AG04450 (cell line): ENCODE data around the gene NUP153. TPM values are rescaled to one million over a fixed set of nuclear protein-coding genes. Genes with fewer than 3 reads are reported as not detected.

Experiments
- CTCF ChIA-PET: fragments of 300-600, 350-600 bp; formaldehyde crosslinking; extraction: SDS; loops from one replicate; lab custom pipeline; 2022; ENCODE audit warnings: antibody characterized with exemption, inconsistent platforms; lab: Charles Lee
- POLR2A ChIA-PET: fragments of 350-600 bp; formaldehyde crosslinking; extraction: SDS; loops from one replicate; lab custom pipeline; 2021; ENCODE audit warnings: antibody characterized with exemption, inconsistent platforms; lab: Yijun Ruan, JAX
- DNase-seq: peaks from one replicate; pipeline ENCODE4 v3.0.0-alpha.2; 2011; ENCODE audit warnings: low read depth, low spot score
- H3K27ac ChIP-seq: one replicate; pipeline ENCODE4 v1.5.1; 2012; ENCODE audit warnings: low read depth, low read length, control low read depth
- H3K27me3 ChIP-seq: one replicate; pipeline ENCODE4 v1.6.0; 2012; ENCODE audit warnings: low read length; ENCODE audit not compliant: control insufficient read depth, insufficient read depth
- H3K4me3 ChIP-seq: 2 replicates; pipeline ENCODE4 v1.5.1; 2011; ENCODE audit warnings: mild to moderate bottlenecking, low read depth, low read length, control low read depth
- H3K9me3 ChIP-seq: 2 replicates; pipeline ENCODE4 v1.5.1; 2012; ENCODE audit warnings: low read length; ENCODE audit not compliant: control insufficient read depth, insufficient read depth
- CTCF ChIP-seq: IDR thresholded peaks from 2 replicates; pipeline ENCODE4 v1.5.1; 2011; ENCODE audit warnings: low read depth, low read length, control low read depth, inconsistent platforms
- polyA plus RNA-seq: library from polyadenylated mRNA; depleted of rRNA; stranded (reverse); fragments of >200 nt; gene quantifications from 2 replicates; pipeline ENCODE4 v1.2.3, GENCODE V29; 2011

NUP153 gene
- polyA plus RNA-seq, 1 experiment, result 35.2 TPM

- no peak for DNase-seq
- CTCF ChIA-PET, result interaction anchor here (0.7 to 1.1 kb wide), 3 partner anchors 23 to 213 kb away, joined by 3 to 6 read pairs (median 3); no protein-coding TSS in a partner anchor
Measured at GRCh38 chr6:17632934-17633333, 73.8 kb downstream of the NUP153 start.

GRCh38 chr6:17630511-17631073 lies 76.1 kb downstream of the NUP153 start:
- Histone ChIP-seq H3K27ac (no peak overlapping the region), H3K9me3 (no peaks in the 10 kb centered on the region), H3K4me3 (no peak overlapping the region), H3K27me3 (no peaks in the 10 kb centered on the region)
- no peak for TF ChIP-seq CTCF
- ChIA-PET CTCF (interaction anchor here (0.8 to 1.7 kb wide), 2 partner anchors 45 to 174 kb away, joined by 3 to 8 read pairs; no protein-coding TSS in a partner anchor), POLR2A (interaction anchor here (0.6 kb wide), 1 partner anchor 31 kb away, joined by 10 read pairs; the partner anchor contains the start of gene FAM8A1)
- no peak for DNase-seq

More at GRCh38 chr6:17632934-17633333, 73.8 kb downstream of the NUP153 start:
- no peak overlapping the region for H3K4me3 ChIP-seq
- H3K27me3 ChIP-seq, result no peaks in the 10 kb centered on the region
- no peaks in the 10 kb centered on the region for H3K9me3 ChIP-seq
- no peak overlapping the region for H3K27ac ChIP-seq
- TF ChIP-seq CTCF, result no peak
- POLR2A ChIA-PET, result no interaction called here

GRCh38 chr6:17629824-17630510 lies 76.8 kb downstream of the NUP153 start:
- DNase-seq, result no peak
- ChIA-PET POLR2A (interaction anchor here (0.6 kb wide), 1 partner anchor 30 kb away, joined by 10 read pairs; the partner anchor contains the start of gene FAM8A1), CTCF (interaction anchor here (1.7 kb wide), 1 partner anchor 174 kb away, joined by 8 read pairs; no protein-coding TSS in a partner anchor)
- Histone ChIP-seq H3K4me3 (no peak overlapping the region), H3K27me3 (no peaks in the 10 kb centered on the region), H3K9me3 (no peaks in the 10 kb centered on the region), H3K27ac (no peak overlapping the region)
- no peak for TF ChIP-seq CTCF

- no peak for TF ChIP-seq CTCF
Measured at GRCh38 chr6:17628873-17629272, 77.9 kb downstream of the NUP153 start.

GRCh38 chr6:17624396-17624795 lies 82.3 kb downstream of the NUP153 start:
- DNase-seq, result no peak
- Histone ChIP-seq H3K27me3 (no peaks in the 10 kb centered on the region), H3K9me3 (no peaks in the 10 kb centered on the region), H3K4me3 (no peak overlapping the region), H3K27ac (no peak overlapping the region)
- ChIA-PET POLR2A (no interaction called here), CTCF (no interaction called here)
- no peak for TF ChIP-seq CTCF

More at GRCh38 chr6:17628873-17629272, 77.9 kb downstream of the NUP153 start:
- Histone ChIP-seq H3K27ac (no peak overlapping the region), H3K27me3 (no peaks in the 10 kb centered on the region), H3K9me3 (no peaks in the 10 kb centered on the region), H3K4me3 (no peak overlapping the region)
- ChIA-PET POLR2A (interaction anchor here (0.5 kb wide), 1 partner anchor 29 kb away, joined by 4 read pairs; the partner anchor contains the start of gene FAM8A1), CTCF (interaction anchor here (0.6 to 3.3 kb wide), 2 partner anchors 73 to 175 kb away, joined by 4 to 12 read pairs; no protein-coding TSS in a partner anchor)
- DNase-seq, result no peak
